ENCODE results near the gene TIMELESS.
"Not testable (repeated sequence)": the region's sequence is repeated elsewhere in the genome, so short reads cannot be mapped to it uniquely, and the experiment has no call there.

Gene TIMELESS

GRCh38 chr12:56461235-56462159 lies 12.3 kb upstream of the TIMELESS start:
- DNase-seq = no peak

DNA sequence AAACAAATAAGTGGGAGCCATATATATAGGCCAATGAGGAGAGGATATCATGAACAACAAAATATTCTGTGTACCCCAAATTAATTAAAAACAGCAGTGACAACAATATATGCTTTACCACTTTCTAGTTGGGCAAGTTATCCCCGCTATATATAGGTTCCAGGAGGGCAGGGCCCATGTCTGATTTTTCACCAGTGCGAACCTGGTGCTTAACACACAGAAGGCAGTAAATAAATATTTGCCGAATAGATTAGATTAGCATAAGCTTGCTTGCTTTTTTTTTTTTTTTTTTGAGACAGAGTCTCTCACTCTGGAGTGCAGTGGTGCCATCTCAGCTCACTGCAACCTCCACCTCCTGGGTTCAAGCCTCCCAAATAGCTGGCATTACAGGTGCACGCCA lies 8.6 kb upstream of the TIMELESS start:
- no peak for DNase-seq

- no peak for DNase-seq
Measured at GRCh38 chr12:56454557-56454956, 5.3 kb upstream of the TIMELESS start, which contains the start of gene MIP. Gene MIP, minus strand, starts transcription at chr12:56454657. Its CDS starts 44 bp downstream, at chr12:56454613.

- DNase-seq = no peak
Measured at GRCh38 chr12:56451147-56451546, 1.9 kb upstream of the TIMELESS start.

DNA sequence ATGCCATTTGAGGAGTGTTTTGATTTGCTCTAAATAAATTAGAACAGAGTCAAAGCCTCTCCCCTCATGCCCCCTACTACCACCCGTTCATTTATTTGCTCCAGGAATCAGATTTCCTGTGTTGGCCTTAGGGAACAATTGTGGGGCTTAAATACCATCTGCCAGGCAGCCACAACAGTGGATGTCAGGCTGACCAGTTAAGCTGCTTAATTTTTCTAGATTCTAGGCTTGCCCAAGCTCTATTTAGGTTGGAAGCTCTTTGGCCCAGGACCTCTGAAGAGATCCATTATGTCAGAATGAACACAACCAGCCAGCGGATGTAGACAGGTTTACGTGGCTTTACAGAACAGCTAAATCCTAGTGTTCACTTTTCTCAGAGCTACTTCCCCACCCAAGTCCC lies 1.0 kb upstream of the TIMELESS start:
- no peak for DNase-seq

DNA sequence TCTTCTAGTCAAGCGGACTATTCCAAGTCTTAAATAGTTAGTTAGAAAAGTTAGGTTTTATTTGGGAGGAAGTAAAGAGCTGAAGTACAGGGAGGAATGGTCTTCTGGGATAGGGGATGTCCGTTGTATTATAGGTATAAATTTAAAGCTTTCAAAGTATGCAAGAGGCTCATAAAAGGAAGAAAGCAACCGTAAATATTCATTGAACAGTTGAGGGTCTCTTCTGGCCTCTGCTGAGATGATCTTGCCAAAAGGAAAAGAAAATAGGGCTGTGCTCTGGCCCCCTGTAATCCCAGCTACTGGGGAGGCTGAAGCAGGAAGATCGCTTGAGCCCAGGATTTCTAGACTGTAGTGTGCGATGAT lies 377 bp upstream of the TIMELESS start:
- no peak for DNase-seq

- not testable (repeated sequence) for DNase-seq
Measured at GRCh38 chr12:56443208-56443607, 6.0 kb downstream of the TIMELESS start.

DNA sequence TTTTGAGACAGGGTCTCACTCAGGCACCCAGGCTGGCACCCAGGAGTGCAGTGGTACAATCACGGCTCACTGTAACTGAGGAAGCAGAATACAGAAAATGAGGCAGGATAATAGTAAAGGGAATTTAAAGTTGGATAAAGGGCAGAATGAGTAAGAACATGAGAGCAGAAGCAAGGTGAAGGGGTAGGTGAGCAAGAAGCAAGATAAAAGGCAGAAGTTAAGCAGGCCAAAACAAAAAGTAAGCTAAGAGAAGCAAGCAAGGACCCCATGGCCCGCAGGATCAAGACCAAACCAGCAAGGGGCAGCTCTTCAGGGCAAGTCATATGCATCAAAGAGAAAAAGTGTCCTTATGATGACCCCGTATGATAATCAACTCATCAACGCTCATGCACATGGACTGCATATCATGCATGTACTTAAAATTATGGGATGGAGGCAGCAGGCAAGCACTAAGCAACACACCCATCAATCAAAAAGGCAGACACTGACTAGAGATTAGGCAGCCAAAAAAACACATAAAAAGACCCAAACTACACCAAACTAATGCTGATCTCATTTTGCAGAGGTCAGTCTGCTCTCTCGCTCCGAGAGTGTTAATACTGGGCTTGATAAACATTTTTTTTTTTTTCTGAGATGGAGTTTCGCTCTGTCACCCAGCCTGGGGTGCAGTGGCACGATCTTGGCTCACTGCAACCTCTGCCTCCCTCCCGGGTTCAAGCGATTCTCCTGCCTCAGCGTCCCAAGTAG lies 11.6 kb downstream of the TIMELESS start:
- no peak for DNase-seq

- DNase-seq = no peak
Measured at GRCh38 chr12:56434828-56435227, 14.4 kb downstream of the TIMELESS start.

DNA sequence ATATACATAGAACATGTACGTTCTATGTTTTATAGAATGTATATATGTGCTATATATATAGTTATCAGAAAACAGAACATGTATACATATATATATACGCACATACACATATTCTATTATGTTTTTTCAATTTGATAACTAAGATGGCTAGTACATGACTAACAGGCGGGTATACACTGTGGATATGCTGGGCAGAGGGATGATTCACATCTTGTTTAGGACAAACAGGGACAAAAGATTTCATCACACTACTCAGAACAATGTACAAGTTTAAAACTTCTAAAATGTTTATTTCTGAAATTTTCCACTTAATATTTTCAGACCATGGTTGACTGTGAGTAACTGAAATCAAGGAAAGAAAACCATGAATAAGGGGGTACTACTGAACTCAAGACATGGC lies 17.4 kb downstream of the TIMELESS start:
- no peak for DNase-seq

DNA sequence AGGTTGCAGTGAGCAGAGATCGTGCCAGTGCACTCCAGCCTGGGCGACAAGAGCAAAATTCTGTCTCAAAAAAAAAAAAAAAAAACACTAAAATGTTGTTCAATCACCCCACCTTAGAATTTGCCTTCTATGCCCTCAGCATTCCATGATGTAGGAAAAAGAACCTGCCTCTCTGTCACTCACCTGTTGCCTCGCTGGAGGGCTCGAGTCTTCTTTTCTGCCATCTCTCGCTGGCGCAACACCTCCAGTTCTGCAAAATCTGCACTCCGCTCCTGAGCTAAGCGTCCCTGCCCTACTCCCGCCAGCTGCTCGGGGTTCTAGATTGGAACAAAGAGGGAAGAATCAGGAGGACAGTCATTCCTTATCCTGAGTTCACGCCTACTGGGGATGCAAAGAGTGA lies 17.9 kb downstream of the TIMELESS start:
- DNase-seq = no peak

DNA sequence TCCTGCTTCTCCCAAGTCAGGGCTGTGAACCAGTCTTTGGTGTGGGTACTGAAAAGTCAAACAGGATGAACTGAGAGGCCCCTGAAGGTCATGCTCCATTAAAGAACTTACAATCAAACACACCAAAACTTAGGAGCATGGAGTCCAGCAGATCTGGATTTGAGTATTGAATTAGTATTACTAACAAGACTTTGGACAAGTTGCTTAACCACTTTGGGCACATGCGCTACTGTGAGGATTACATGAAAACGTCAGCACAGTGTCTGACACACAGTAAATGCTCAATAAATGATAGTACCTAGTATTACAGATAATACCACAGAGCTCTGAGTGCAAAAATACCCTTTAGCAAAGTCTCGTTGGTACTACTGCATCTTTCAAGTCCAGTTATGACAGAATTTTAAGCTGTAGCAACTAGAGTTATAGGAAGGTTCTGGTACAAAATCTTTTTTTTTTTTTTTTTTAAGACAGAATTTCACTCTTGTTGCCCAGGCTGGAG lies 23.2 kb downstream of the TIMELESS start:
- no peak for DNase-seq

GRCh38 chr12:56425193-56425592 lies 24.0 kb downstream of the TIMELESS start:
- DNase-seq = no peak

GRCh38 chr12:56420411-56420810 lies 28.8 kb downstream of the TIMELESS start:
- DNase-seq = no peak

- DNase-seq = no peak
Measured at GRCh38 chr12:56417739-56418138, 31.5 kb downstream of the TIMELESS start.

GRCh38 chr12:56414401-56414800 lies 34.8 kb downstream of the TIMELESS start:
- DNase-seq = no peak

GRCh38 chr12:56413392-56413791 lies 35.8 kb downstream of the TIMELESS start:
- DNase-seq = no peak

GRCh38 chr12:56411781-56412639 lies 37.2 kb downstream of the TIMELESS start:
- no peak for DNase-seq

DNA sequence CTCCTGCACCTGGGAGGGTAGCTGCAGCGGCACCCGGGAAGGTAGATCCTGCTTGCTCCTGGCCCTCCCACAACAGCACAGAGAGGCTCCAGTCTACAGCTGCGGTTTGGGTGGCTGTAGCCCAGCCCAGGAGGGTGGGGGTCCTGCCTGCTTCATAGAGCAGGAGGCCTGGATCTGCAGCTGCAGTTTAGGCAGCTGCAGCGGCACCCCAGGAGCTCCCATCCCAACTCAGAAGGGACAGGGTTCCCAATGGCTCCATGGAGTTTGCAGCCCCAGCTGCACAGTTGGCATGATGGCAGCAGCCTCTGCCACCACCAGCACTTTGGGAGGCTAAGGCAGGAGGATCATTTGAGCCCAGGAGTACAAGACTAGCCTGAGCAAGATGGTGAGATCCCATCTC lies 38.5 kb downstream of the TIMELESS start:
- no peak for DNase-seq

DNA sequence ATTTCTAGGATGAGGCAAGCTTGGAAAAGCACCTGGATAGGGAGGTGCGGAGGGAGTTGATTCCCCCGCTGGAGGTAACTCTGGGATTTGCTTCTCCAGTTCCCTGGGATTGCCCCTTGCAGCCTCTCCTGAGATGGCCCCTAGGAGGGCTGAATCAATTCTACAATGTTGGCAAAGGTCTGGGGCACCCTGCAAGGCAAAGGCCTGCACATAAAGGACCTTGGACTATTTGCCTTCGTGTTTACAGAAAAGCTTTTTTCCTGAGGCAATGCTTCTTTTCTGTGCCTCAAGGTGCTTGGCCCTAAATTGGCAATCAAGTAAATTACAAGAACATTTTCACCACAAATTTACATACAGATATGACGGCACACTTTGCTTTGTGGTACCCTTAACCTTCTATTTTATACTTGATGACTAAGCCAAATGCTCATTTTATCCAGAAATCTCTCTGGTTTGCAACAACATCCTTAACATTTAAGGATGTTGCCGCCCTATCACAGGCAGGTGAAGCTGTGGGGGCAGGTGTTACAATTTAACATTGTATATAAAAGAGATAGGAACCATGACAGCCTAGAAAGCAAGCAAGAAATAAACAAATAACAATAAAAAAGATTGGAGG lies 40.3 kb downstream of the TIMELESS start:
- no peak for DNase-seq

DNA sequence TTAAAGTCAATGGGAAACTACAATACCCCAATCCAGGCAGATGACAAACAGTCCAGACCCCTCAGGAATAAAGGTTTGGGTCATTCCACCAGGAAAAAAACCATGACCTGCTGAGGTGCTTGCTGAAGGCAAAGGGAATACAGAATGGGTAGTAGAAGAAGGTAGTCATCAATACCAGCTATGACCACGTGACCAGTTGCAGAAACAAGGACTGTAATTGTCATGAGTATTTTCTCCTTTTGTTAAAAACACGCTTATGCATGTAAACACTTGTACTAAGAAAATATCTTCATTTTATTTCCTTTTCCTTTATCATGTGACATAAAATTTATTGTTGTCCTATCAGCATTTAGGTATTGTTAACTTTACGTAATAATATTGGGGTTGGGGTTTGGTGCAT lies 45.0 kb downstream of the TIMELESS start:
- DNase-seq = not testable (repeated sequence)

- not testable (repeated sequence) for DNase-seq
Measured at GRCh38 chr12:56401612-56402011, 47.6 kb downstream of the TIMELESS start.
